ENCODE results near the gene RAPH1. TPM values are rescaled to one million over a fixed set of nuclear protein-coding genes. Genes with fewer than 3 reads are reported as not detected.
"Not testable (repeated sequence)": the region's sequence is repeated elsewhere in the genome, so short reads cannot be mapped to it uniquely, and the experiment has no call there.

RAPH1 gene
- total RNA-seq, 3 donors from 2014 or later (not counting 1 experiment from before 2014, with no cell fraction given), result 0.34 to 3.6 (median 1.5) TPM

- Histone ChIP-seq H3K27me3 (ENCODE audit: control insufficient read depth, insufficient read depth, low read length) (no peaks in the 10 kb centered on the region), H3K4me1 (ENCODE audit: control insufficient read depth, insufficient read depth, low read length) (no peaks in the 10 kb centered on the region), H3K27ac (ENCODE audit: low read length) (no peak overlapping the region), H3K4me3 (ENCODE audit: low read length) (no peak overlapping the region), H3K9me3 (ENCODE audit: control insufficient read depth, insufficient read depth, low read length) (no peaks in the 10 kb centered on the region), H3K36me3 (ENCODE audit: control insufficient read depth, insufficient read depth, low read length) (no peaks in the 10 kb centered on the region)
- Mint-ChIP-seq H3K36me3 (no peaks in the 10 kb centered on the region), H3K27ac (no peak overlapping the region), H3K4me3 (no peak overlapping the region), H3K27me3 (ENCODE audit: low read depth in 2 of 2) (peaks cover 0 to 3% of the 10 kb centered on the region in 2 donors), H3K4me1 (no peaks in the 10 kb centered on the region), H3K9me3 (no peaks in the 10 kb centered on the region)
- no CpG with 5 or more reads among the region's 2 CpGs for WGBS (ENCODE audit: insufficient coverage)
- no peak for TF ChIP-seq CTCF (IDR thresholded peaks at IDR 0.05)
- ATAC-seq (no peak), DNase-seq (no peak)
- intact Hi-C loops (cut with micrococcal nuclease), result no loop called here
These were observed 24.7 kb downstream of the RAPH1 start for GRCh38 chr2:203510256-203510940.

- 95% methylated on average over 1 of the region's 1 CpG for WGBS (ENCODE audit: insufficient coverage)
- DNase-seq; ATAC-seq; H3K4me3 ChIP-seq (ENCODE audit: low read length); H3K27me3 ChIP-seq (ENCODE audit: control insufficient read depth, insufficient read depth, low read length); H3K4me1 ChIP-seq (ENCODE audit: control insufficient read depth, insufficient read depth, low read length); H3K27ac Mint-ChIP-seq; H3K27me3 Mint-ChIP-seq (ENCODE audit: low read depth in 2 of 2); H3K27ac ChIP-seq (ENCODE audit: low read length); H3K9me3 ChIP-seq (ENCODE audit: control insufficient read depth, insufficient read depth, low read length); H3K4me1 Mint-ChIP-seq; H3K4me3 Mint-ChIP-seq; H3K36me3 Mint-ChIP-seq; intact Hi-C loops (cut with micrococcal nuclease); H3K36me3 ChIP-seq (ENCODE audit: control insufficient read depth, insufficient read depth, low read length); H3K9me3 Mint-ChIP-seq: not testable (repeated sequence)
These were observed 31.6 kb downstream of the RAPH1 start for GRCh38 chr2:203503460-203503859.

- no peaks in the 10 kb centered on the region for H3K36me3 ChIP-seq (ENCODE audit: control insufficient read depth, insufficient read depth, low read length)
- DNase-seq (no peak), ATAC-seq (no peak)
- no peak overlapping the region for H3K4me3 ChIP-seq (ENCODE audit: low read length)
- intact Hi-C loops (cut with micrococcal nuclease), result no loop called here
- no peaks in the 10 kb centered on the region for H3K9me3 Mint-ChIP-seq
- WGBS (ENCODE audit: insufficient coverage), result 89% methylated on average over 1 of the region's 1 CpG
- TF ChIP-seq CTCF (IDR thresholded peaks at IDR 0.05), result no peak
- H3K27me3 ChIP-seq (ENCODE audit: control insufficient read depth, insufficient read depth, low read length), result no peaks in the 10 kb centered on the region
- H3K27ac ChIP-seq (ENCODE audit: low read length), result no peak overlapping the region
- no peak overlapping the region for H3K27ac Mint-ChIP-seq
- no peaks in the 10 kb centered on the region for H3K36me3 Mint-ChIP-seq
- no peaks in the 10 kb centered on the region for H3K9me3 ChIP-seq (ENCODE audit: control insufficient read depth, insufficient read depth, low read length)
- no peak overlapping the region for H3K4me3 Mint-ChIP-seq
- no peaks in the 10 kb centered on the region for H3K27me3 Mint-ChIP-seq (ENCODE audit: low read depth in 2 of 2)
- H3K4me1 Mint-ChIP-seq, result no peaks in the 10 kb centered on the region
- no peaks in the 10 kb centered on the region for H3K4me1 ChIP-seq (ENCODE audit: control insufficient read depth, insufficient read depth, low read length)
These were observed 33.2 kb downstream of the RAPH1 start for GRCh38 chr2:203501873-203502272.

- Histone ChIP-seq H3K27me3 (ENCODE audit: control insufficient read depth, insufficient read depth, low read length) (no peaks in the 10 kb centered on the region), H3K36me3 (ENCODE audit: control insufficient read depth, insufficient read depth, low read length) (no peaks in the 10 kb centered on the region), H3K4me1 (ENCODE audit: control insufficient read depth, insufficient read depth, low read length) (no peaks in the 10 kb centered on the region), H3K27ac (ENCODE audit: low read length) (no peak overlapping the region), H3K4me3 (ENCODE audit: low read length) (no peak overlapping the region), H3K9me3 (ENCODE audit: control insufficient read depth, insufficient read depth, low read length) (no peaks in the 10 kb centered on the region)
- H3K27me3 Mint-ChIP-seq (ENCODE audit: low read depth in 2 of 2), result no peaks in the 10 kb centered on the region
- no peaks in the 10 kb centered on the region for H3K4me1 Mint-ChIP-seq
- no peak overlapping the region for H3K27ac Mint-ChIP-seq
- intact Hi-C loops (cut with micrococcal nuclease), result no loop called here
- WGBS (ENCODE audit: insufficient coverage), result 24% methylated on average over 1 of the region's 1 CpG
- H3K4me3 Mint-ChIP-seq, result no peak overlapping the region
- TF ChIP-seq CTCF (IDR thresholded peaks at IDR 0.05), result no peak
- H3K9me3 Mint-ChIP-seq, result no peaks in the 10 kb centered on the region
- H3K36me3 Mint-ChIP-seq, result no peaks in the 10 kb centered on the region
- ATAC-seq (no peak), DNase-seq (no peak)
These were observed 34.1 kb downstream of the RAPH1 start for GRCh38 chr2:203500951-203501350.

Data from natural killer cell (primary cell).